Adipose tissue (tissue), 3 donors: ENCODE measurements around the gene NMU. TPM values are rescaled to one million over a fixed set of nuclear protein-coding genes. Genes with fewer than 3 reads are reported as not detected.
"Not testable (repeated sequence)": the region's sequence is repeated elsewhere in the genome, so short reads cannot be mapped to it uniquely, and the experiment has no call there.

Experiments
- H3K27ac ChIP-seq: one replicate; pipeline ENCODE4 v1.5.1; 2013; ENCODE audit warnings: low read depth, low read length
- WGBS, 3 donors: extraction: QIAGEN DNeasy Blood & Tissue Kit; methylation state at CpG; one replicate each; pipeline ENCODE4 v1.1.7; 2013; 5-methylcytosine and 5-hydroxymethylcytosine counted together
- polyA plus RNA-seq, 3 donors: library from polyadenylated mRNA; stranded (reverse); fragments of 200-250 nt; gene quantifications; one replicate each; pipeline ENCODE4 v1.2.3, GENCODE V29; 2013
- donor health status: healthy with polysubstance abuse.
- donor health status: Bipolar disorder and iron deficiency.
- donor health status: healthy.

Gene NMU, protein sequence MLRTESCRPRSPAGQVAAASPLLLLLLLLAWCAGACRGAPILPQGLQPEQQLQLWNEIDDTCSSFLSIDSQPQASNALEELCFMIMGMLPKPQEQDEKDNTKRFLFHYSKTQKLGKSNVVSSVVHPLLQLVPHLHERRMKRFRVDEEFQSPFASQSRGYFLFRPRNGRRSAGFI
- under 1 TPM in 1 of 3 donors, not detected in 2; 0.36 TPM for polyA plus RNA-seq

- no peak within 1 kb of the TSS for H3K27ac ChIP-seq
- 1% methylated on average over 71 to 80 of the region's 80 CpGs for WGBS, 3 donors
These were observed at the start of gene NMU for GRCh38 chr4:55635741-55636655. Gene NMU, minus strand, starts transcription at chr4:55636298. Its CDS starts 106 bp downstream, at chr4:55636192.

GRCh38 chr4:55684276-55684675 is 48.2 kb upstream of the NMU start:
- WGBS, 3 donors: 85 to 93% (median 91%) methylated on average over 3 of the region's 3 CpGs
- no peak overlapping the region for H3K27ac ChIP-seq

DNA sequence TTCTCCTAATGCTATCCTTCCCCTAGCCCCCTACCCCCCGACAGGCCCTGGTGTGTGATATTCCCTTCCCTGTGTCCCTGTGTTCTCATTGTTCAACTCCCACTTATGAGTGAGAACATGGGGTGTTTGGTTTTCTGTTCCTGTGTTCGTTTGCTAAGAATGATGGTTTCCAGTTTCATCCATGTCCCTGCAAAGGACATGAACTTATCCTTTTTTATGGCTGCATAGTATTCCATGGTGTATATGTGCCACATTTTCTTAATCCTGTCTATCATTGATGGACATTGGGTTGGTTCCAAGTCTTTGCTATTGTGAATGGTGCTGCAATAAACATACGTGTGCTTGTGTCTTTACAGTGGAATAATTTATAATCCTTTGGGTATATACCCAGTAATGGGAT is 46.7 kb upstream of the NMU start:
- 73 to 83% (median 79%) methylated on average over 3 of the region's 3 CpGs for WGBS, 3 donors
- not testable (repeated sequence) for H3K27ac ChIP-seq

GRCh38 chr4:55682295-55682694 is 46.2 kb upstream of the NMU start:
- no peak overlapping the region for H3K27ac ChIP-seq
- 37 to 58% (median 46%) methylated on average over 1 of the region's 1 CpG for WGBS, 3 donors

- H3K27ac ChIP-seq: no peak overlapping the region
- 87 to 95% (median 94%) methylated on average over 3 of the region's 3 CpGs for WGBS, 3 donors
These were observed 45.3 kb upstream of the NMU start for GRCh38 chr4:55681430-55681829.

GRCh38 chr4:55675196-55675793 is 39.2 kb upstream of the NMU start:
- WGBS, 3 donors: 22 to 46% (median 45%) methylated on average over 4 of the region's 4 CpGs
- no peak overlapping the region for H3K27ac ChIP-seq

GRCh38 chr4:55673424-55673823 is 37.3 kb upstream of the NMU start:
- WGBS, 3 donors: 80 to 88% (median 81%) methylated on average over 1 of the region's 1 CpG
- H3K27ac ChIP-seq: no peak overlapping the region

DNA sequence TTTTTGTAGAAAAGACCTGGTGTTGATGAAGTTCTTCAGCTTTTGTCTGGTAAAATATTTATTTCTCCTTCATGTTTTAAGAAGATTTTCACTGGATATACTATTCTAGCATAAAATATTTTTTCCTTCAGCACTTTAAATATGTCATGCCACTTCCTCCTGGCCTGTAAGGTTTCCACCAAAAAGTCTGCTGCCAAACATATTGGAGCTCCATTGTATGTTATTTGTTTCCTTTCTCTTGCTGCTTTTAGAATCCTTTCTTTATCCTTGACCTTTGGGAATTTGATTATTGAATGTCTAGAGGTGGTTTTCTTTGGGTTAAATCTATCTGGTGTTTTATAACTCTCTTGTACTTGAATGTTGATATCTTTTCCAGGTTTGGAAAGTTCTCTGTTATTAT is 35.6 kb upstream of the NMU start:
- no peak overlapping the region for H3K27ac ChIP-seq

GRCh38 chr4:55670695-55671094 is 34.6 kb upstream of the NMU start:
- no peak overlapping the region for H3K27ac ChIP-seq
- 63 to 89% (median 89%) methylated on average over 2 of the region's 2 CpGs for WGBS, 3 donors

DNA sequence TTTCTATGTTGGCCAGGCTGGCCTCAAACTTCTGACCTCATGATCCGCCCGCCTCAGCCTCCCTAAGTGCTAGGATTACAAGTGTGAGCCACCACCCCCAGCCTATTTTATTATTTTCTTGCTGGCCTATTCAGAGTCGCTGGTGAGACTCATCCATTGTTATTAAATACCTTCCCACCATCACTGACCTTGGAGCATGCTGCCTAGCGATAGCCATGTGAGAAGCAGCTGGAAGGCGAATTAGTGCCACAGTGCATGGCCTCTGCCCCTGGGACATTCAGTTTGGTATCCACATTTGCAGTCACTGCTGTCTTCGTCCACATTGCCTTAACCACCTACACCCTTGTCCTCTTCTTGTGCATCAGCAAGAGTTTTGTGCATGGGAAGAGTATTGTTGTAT is 32.4 kb upstream of the NMU start:
- WGBS, 3 donors: 73 to 86% (median 84%) methylated on average over 6 of the region's 6 CpGs
- no peak overlapping the region for H3K27ac ChIP-seq

- 86 to 94% (median 87%) methylated on average over 1 of the region's 1 CpG for WGBS, 3 donors
These were observed 30.4 kb upstream of the NMU start for GRCh38 chr4:55666535-55666934.

GRCh38 chr4:55663145-55663544 is 27.0 kb upstream of the NMU start:
- 73 to 90% (median 83%) methylated on average over 6 of the region's 6 CpGs for WGBS, 3 donors
- no peak overlapping the region for H3K27ac ChIP-seq

More at GRCh38 chr4:55666535-55666934, 30.4 kb upstream of the NMU start:
- no peak overlapping the region for H3K27ac ChIP-seq

DNA sequence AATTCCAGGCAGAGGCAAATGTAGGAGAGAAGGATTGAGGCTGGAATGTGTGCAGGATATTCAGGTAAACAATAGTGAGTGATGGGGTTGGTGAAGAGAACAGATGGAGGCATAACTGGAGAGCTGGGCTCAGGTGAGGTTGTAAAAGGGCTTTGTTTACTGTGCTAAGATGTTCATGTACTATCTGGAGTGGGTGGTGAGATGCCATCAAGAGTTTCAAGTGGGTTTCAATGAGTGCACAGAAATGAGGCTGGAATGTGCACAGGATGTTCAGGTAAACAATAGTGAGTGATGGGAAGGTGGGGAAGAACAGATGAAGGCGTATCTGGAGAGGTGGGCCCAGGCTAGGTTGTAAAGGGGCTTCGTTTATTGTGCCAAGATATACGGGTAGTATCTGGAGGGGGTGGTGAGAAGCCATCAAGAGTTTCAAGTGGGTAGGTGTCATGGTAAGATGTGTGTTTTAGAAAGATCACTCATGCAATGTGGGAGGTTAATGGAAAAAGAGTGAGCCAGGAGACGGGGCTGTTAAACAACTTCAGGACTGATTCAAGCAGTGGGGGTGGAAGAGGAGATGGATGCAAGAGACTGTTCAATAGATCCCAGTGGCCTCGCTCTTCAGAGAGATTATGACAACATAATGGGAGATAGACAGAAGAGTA is 25.4 kb upstream of the NMU start:
- WGBS, 3 donors: 55 to 74% (median 61%) methylated on average over 5 of the region's 5 CpGs
- H3K27ac ChIP-seq: no peak overlapping the region

DNA sequence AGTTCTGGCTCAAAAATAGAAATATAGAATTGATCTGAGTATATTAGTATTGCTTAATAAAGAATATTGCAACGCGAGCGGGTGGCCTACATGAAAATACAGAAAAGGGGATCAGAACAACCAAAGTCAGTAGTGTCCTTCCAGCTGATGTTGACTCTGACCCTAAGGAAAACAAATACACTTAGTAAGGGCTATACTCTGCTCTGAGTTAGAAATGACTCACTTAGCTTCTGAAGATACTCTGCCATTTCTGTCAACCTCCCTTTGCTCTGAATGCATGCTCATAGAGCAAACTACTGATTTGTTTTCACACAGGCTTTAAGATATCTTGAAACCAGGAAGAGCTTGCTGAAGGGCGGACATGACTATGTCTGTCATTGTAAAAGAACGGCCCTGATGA is 22.6 kb upstream of the NMU start:
- WGBS, 3 donors: 89 to 97% (median 95%) methylated on average over 5 of the region's 5 CpGs
- no peak overlapping the region for H3K27ac ChIP-seq

DNA sequence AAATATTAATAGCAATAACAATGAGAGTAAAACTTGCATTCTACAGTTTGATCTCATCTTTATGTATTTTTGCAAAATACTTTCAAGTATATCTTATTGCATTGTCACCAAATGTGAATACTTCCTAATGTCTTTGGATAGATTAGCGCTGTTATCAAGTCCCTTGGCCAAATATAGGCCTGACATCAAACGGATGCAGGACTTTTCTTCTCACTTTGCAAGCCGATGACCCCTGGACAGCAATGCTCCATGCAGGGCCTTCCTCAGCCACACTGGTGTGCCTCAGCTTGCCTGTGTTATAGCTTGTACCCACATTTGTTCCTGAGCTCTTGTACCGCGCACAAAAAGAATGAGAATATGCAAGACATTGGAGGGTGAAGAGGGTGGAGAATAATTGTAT is 18.0 kb upstream of the NMU start:
- 81 to 94% (median 92%) methylated on average over 5 of the region's 5 CpGs for WGBS, 3 donors

GRCh38 chr4:55650483-55650882 is 14.4 kb upstream of the NMU start:
- H3K27ac ChIP-seq: no peak overlapping the region
- WGBS, 3 donors: 63 to 82% (median 77%) methylated on average over 5 of the region's 5 CpGs

More for the DNA sequence above, 18.0 kb upstream of the NMU start:
- H3K27ac ChIP-seq: no peak overlapping the region

DNA sequence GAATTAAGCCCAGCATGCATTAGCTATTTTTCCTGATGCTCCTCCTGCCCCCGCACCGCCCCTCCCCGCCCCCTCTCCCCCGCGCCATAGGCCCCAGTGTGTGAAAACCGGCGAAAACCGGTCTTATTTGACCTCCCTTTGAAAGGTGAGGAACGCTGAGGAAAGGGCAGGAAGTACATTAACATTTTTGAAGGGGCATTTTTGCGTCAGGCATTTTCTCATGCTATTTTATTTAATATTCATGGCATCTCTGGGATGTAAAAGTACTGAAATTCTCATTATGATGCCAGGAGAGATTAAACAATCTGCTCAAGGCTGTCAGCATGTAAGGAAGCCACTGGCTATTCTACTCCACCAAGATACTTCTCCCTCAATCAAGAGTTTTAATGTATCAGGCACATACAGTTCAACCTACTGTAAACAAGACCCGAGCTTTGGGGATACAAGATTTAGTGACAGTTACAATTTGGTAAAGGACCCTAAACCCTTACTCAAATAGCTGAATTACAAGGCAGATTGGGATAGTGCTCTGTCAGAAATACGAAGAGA is 1.2 kb upstream of the NMU start:
- 14 to 29% (median 23%) methylated on average over 12 of the region's 12 CpGs for WGBS, 3 donors
- no peak overlapping the region for H3K27ac ChIP-seq

DNA sequence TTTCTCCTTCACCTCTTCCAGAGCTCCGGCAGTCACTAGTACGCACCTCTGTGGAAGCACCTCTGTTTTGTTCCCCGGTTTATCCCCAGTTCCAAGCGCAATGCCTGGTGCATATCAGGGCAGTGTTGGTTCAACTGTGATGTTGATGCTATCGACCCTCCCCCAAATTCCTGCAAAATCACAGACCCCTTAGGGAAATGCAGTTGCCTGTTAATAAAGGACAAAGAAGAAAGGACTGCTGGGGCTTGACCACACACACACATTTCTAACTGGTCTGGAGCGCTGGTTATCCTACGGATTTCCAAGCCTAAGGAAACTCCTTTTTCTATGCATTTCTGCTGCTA is 530 bp upstream of the NMU start:
- WGBS, 3 donors: 11 to 12% (median 11%) methylated on average over 7 of the region's 7 CpGs
- H3K27ac ChIP-seq: no peak overlapping the region

DNA sequence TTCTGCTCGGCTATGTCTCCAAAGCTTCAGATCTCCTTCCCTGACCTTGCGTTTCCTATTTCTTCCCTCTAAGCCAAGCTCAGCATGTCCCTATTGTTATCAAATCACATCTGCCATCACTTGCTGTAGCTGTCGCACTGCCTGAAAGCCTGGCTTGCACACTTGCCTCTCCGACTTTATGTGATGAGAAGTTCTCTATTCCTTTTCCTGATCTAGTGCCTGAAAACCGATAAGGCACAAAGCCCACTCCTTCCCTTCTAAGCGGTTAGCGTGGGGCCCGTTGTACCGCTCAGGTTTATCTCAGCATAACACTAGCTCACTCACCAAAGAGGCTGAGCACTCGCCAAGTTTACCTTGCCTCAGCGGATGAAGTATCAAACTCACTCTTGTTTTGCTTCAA is 816 bp downstream of the NMU start:
- no peak overlapping the region for H3K27ac ChIP-seq
- 3 to 7% (median 5%) methylated on average over 11 of the region's 11 CpGs for WGBS, 3 donors
